HG02870 (cell line): ENCODE measurements around the gene TBC1D22A.

Source experiments
- ATAC-seq: cut with Tn5 transposase; IDR thresholded peaks from one replicate; pipeline ENCODE4 v1.9.1; 2021; ENCODE audit warnings: mild to moderate bottlenecking, moderate library complexity; ENCODE audit not compliant: unreplicated experiment

TBC1D22A gene

GRCh38 chr22:47050401-47051051, 288.1 kb downstream of the TBC1D22A start:
- ATAC-seq, result no peak

GRCh38 chr22:47051441-47052071, 289.1 kb downstream of the TBC1D22A start:
- ATAC-seq, result no peak

GRCh38 chr22:47052236-47053012, 290.0 kb downstream of the TBC1D22A start:
- ATAC-seq, result no peak

- no peak for ATAC-seq
These were observed 290.7 kb downstream of the TBC1D22A start for GRCh38 chr22:47053013-47053725.

GRCh38 chr22:47053726-47054141, 291.3 kb downstream of the TBC1D22A start:
- ATAC-seq, result no peak

GRCh38 chr22:47054231-47055072, 292.0 kb downstream of the TBC1D22A start:
- ATAC-seq, result no peak

- ATAC-seq, result no peak
These were observed 292.6 kb downstream of the TBC1D22A start for GRCh38 chr22:47055073-47055355.

GRCh38 chr22:47055461-47055860, 293.0 kb downstream of the TBC1D22A start:
- ATAC-seq, result no peak

GRCh38 chr22:47055921-47056320, 293.5 kb downstream of the TBC1D22A start:
- ATAC-seq, result no peak

GRCh38 chr22:47056361-47056760, 293.9 kb downstream of the TBC1D22A start:
- no peak for ATAC-seq

GRCh38 chr22:47056776-47057470, 294.5 kb downstream of the TBC1D22A start:
- no peak for ATAC-seq

- no peak for ATAC-seq
These were observed 295.6 kb downstream of the TBC1D22A start for GRCh38 chr22:47057916-47058585.

GRCh38 chr22:47059076-47059475, 296.6 kb downstream of the TBC1D22A start:
- no peak for ATAC-seq

GRCh38 chr22:47059701-47060161, 297.3 kb downstream of the TBC1D22A start:
- ATAC-seq, result peak; percentile 81

GRCh38 chr22:47060718-47061117, 298.3 kb downstream of the TBC1D22A start:
- ATAC-seq, result no peak

- ATAC-seq, result no peak
These were observed 298.8 kb downstream of the TBC1D22A start for GRCh38 chr22:47061226-47061625.

- no peak for ATAC-seq
These were observed 299.7 kb downstream of the TBC1D22A start for GRCh38 chr22:47062126-47062525.

- no peak for ATAC-seq
These were observed 300.6 kb downstream of the TBC1D22A start for GRCh38 chr22:47063071-47063509.

- no peak for ATAC-seq
These were observed 301.2 kb downstream of the TBC1D22A start for GRCh38 chr22:47063606-47064005.
